Activated B cell treated with CpG ODN at 0.5 μM for 24 hours (primary cell): ENCODE data around the gene ADD1. TPM values are rescaled to one million over a fixed set of nuclear protein-coding genes. Genes with fewer than 3 reads are reported as not detected.

Experiments used
- ATAC-seq: fragments of 200-7000 bp; cut with Tn5 transposase; one replicate; pipeline ENCODE4 v1.10.0; 2021; ENCODE audit warnings: low read depth, mild to moderate bottlenecking, moderate library complexity
- CTCF ChIA-PET: fragments of 350-600 bp; sonication (Branson Sonifier 250); formaldehyde crosslinking; loops from one replicate; lab custom pipeline; 2021; ENCODE audit warnings: antibody characterized with exemption; lab: Charles Lee
- POLR2A ChIA-PET: fragments of 350-600 bp; sonication (Branson Sonifier 250); formaldehyde crosslinking; loops from one replicate; lab custom pipeline; 2021; ENCODE audit warnings: antibody characterized with exemption; lab: Charles Lee
- DNase-seq: peaks from one replicate; pipeline ENCODE4 v3.0.0; 2022
- H3K27ac Mint-ChIP-seq: one replicate; pipeline ENCODE4 v1.8.0; 2020; ENCODE audit warnings: mixed read lengths
- H3K27me3 Mint-ChIP-seq: one replicate; pipeline ENCODE4 v1.8.0; 2021; ENCODE audit warnings: mixed read lengths
- H3K36me3 Mint-ChIP-seq: one replicate; pipeline ENCODE4 v1.8.0; 2021; ENCODE audit warnings: low read depth, mixed read lengths
- H3K4me1 Mint-ChIP-seq: one replicate; pipeline ENCODE4 v1.8.0; 2021; ENCODE audit warnings: mixed read lengths
- H3K4me3 Mint-ChIP-seq: one replicate; pipeline ENCODE4 v1.8.0; 2020; ENCODE audit warnings: mild to moderate bottlenecking, mixed read lengths
- H3K9me3 Mint-ChIP-seq: one replicate; pipeline ENCODE4 v1.8.0; 2020; ENCODE audit warnings: mixed read lengths
- CTCF ChIP-seq: fragments of 200-600 bp; IDR thresholded peaks from one replicate; pipeline ENCODE4 v1.8.0; 2022; ENCODE audit warnings: antibody characterized with exemption, mild to moderate bottlenecking
- intact Hi-C: fragments of 100-400 bp; cut with micrococcal nuclease; formaldehyde crosslinking; loops from one replicate; pipeline ENCODE4 v1.15.1; 2024
- total RNA-seq: library from RNA; stranded (reverse); gene quantifications from 2 replicates; pipeline ENCODE4 v1.2.3, GENCODE V29; 2022

Gene ADD1
- total RNA-seq, 1 donor from 2014 or later = 340 TPM

GRCh38 chr4:2820216-2820982, 23.2 kb upstream of the ADD1 start:
- H3K27me3 Mint-ChIP-seq = no peaks in the 10 kb centered on the region
- ChIA-PET POLR2A (interaction anchor here (0.6 kb wide), 1 partner anchor 56 kb away, joined by 3 read pairs; no protein-coding TSS in a partner anchor), CTCF (interaction anchor here (1.1 kb wide), 1 partner anchor 57 kb away, joined by 3 read pairs; no protein-coding TSS in a partner anchor)

GRCh38 chr4:2822461-2823300, 21.0 kb upstream of the ADD1 start:
- intact Hi-C loops = no loop called here
- Mint-ChIP-seq H3K27me3 (no peaks in the 10 kb centered on the region), H3K4me1 (peaks cover 15% of the 10 kb centered on the region), H3K9me3 (no peaks in the 10 kb centered on the region), H3K36me3 (peaks cover 56% of the 10 kb centered on the region), H3K27ac (no peak overlapping the region), H3K4me3 (no peak overlapping the region)
- no peak for TF ChIP-seq CTCF
- DNase-seq = no peak
- no peak for ATAC-seq
- ChIA-PET POLR2A (no interaction called here), CTCF (interaction anchor here (1.4 kb wide), 1 partner anchor 224 kb away, joined by 4 read pairs; no protein-coding TSS in a partner anchor)

More at GRCh38 chr4:2820216-2820982, 23.2 kb upstream of the ADD1 start:
- ATAC-seq (no peak), DNase-seq (no peak)
- Mint-ChIP-seq H3K9me3 (no peaks in the 10 kb centered on the region), H3K4me3 (no peak overlapping the region), H3K27ac (no peak overlapping the region), H3K36me3 (peaks cover 38% of the 10 kb centered on the region), H3K4me1 (peaks cover 37% of the 10 kb centered on the region)
- TF ChIP-seq CTCF = no peak
- intact Hi-C loops = no loop called here

DNA sequence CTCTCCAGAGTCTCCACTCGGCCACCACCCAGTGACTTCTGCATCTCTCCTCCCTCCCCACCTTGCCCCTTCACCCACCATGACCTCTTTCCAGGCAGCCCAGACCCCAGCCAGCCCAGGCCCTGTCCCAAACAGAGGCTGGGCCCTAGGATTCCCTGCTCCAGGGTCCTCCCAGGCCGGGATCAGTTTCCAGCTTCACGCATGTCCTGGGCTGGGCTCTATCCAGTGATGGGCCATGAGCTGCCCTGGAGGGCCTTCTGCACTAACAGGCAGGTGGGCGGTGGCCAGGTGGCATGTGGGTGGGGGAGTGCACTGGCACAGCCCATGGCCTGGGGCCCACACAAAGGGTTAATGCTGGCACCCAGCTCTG, 20.4 kb upstream of the ADD1 start:
- DNase-seq (peak; percentile 11), ATAC-seq (no peak)
- ChIA-PET CTCF (no interaction called here), POLR2A (interaction anchor here (0.6 kb wide), 1 partner anchor 21 kb away, joined by 3 read pairs; no protein-coding TSS in a partner anchor)
- TF ChIP-seq CTCF = no peak
- H3K36me3 Mint-ChIP-seq = peaks cover 60% of the 10 kb centered on the region
- intact Hi-C loops = no loop called here
- H3K4me3 Mint-ChIP-seq = no peak overlapping the region
- H3K9me3 Mint-ChIP-seq = no peaks in the 10 kb centered on the region
- H3K4me1 Mint-ChIP-seq = peaks cover 13% of the 10 kb centered on the region
- H3K27me3 Mint-ChIP-seq = no peaks in the 10 kb centered on the region
- no peak overlapping the region for H3K27ac Mint-ChIP-seq

DNA sequence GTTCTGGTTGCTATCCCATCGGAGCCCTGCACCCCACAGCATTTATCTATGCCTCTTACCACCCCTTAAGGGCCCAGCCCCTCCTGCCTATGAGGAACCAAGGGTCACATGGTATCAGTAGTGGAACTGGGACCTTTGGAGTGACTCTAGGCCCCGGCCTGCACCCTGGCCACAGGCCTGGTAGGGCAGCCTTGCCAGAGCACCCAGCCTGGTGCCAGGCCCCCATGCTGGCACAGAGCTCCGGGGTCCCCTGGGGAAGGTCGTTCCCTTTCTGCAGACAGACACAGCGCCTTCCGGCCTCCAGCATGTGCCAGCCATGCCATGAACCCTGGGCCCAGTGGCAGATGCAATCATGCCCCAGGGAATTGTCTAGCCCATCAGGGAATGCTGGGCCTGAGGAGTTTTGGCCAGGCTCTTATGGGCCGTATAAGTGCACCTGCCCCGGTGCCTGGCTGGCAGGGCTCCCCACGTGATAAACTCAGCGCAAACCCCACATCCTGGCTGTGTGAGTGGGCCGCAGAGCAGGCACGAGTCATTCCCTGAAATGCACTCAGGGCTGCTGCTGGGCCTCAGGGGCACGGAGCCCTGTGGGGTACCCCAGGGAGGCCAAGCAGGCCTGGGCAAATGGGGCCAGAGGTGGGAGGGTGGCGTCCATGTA, 19.8 kb upstream of the ADD1 start:
- no peak for TF ChIP-seq CTCF
- Mint-ChIP-seq H3K4me3 (no peak overlapping the region), H3K4me1 (peaks cover 13% of the 10 kb centered on the region), H3K36me3 (peaks cover 65% of the 10 kb centered on the region), H3K27me3 (no peaks in the 10 kb centered on the region), H3K9me3 (no peaks in the 10 kb centered on the region), H3K27ac (no peak overlapping the region)
- ATAC-seq (no peak), DNase-seq (peak; percentile 13)
- intact Hi-C loops = no loop called here
- ChIA-PET CTCF (no interaction called here), POLR2A (interaction anchor here (0.6 kb wide), 1 partner anchor 22 kb away, joined by 3 read pairs; no protein-coding TSS in a partner anchor)
